Testis (tissue), 3 donors: ENCODE measurements around the gene SH3BP1. TPM values are rescaled to one million over a fixed set of nuclear protein-coding genes. Genes with fewer than 3 reads are reported as not detected.

Experiments
- DNase-seq: peaks from one replicate; pipeline ENCODE4 v3.0.0-alpha.2; 2019
- H3K27ac ChIP-seq, 2 donors: fragments of 200-600 bp; sonication (generic); one replicate each; pipeline ENCODE4 v1.5.1; 2019
- H3K27me3 ChIP-seq: fragments of 200-600 bp; sonication (generic); one replicate; pipeline ENCODE4 v1.5.1; 2019
- H3K36me3 ChIP-seq: fragments of 200-600 bp; sonication (generic); one replicate; pipeline ENCODE4 v1.5.1; 2017; ENCODE audit warnings: low read depth; ENCODE audit errors: missing control alignments
- H3K4me1 ChIP-seq: fragments of 200-600 bp; sonication (generic); one replicate; pipeline ENCODE4 v1.5.1; 2019
- H3K4me3 ChIP-seq, 2 donors: fragments of 200-600 bp; sonication (generic); one replicate each; pipeline ENCODE4 v1.5.1; 2017 to 2019
- H3K9me3 ChIP-seq: fragments of 200-600 bp; sonication (generic); one replicate; pipeline ENCODE4 v1.5.1; 2017
- CTCF ChIP-seq, 3 experiments: fragments of 450-650 bp in 2 of 3; fragments of 200-600 bp in 1 of 3; sonication (generic) in 1 of 3; IDR thresholded peaks; one replicate each; pipeline ENCODE4 v1.5.1; 2016 to 2019; ENCODE audit warnings: antibody characterized with exemption in 3 of 3, mild to moderate bottlenecking in 2 of 3, moderate library complexity in 1 of 3
- POLR2A ChIP-seq: fragments of 450-650 bp; IDR thresholded peaks from one replicate; pipeline ENCODE4 v1.6.1; 2017; ENCODE audit warnings: antibody characterized with exemption, mild to moderate bottlenecking, moderate library complexity
- WGBS, 2 donors: methylation state at CpG; one replicate each; pipeline ENCODE4 v1.1.5; 2018; 5-methylcytosine and 5-hydroxymethylcytosine counted together
- intact Hi-C: fragments of 100-400 bp; cut with DNase I; formaldehyde crosslinking; loops from one replicate; pipeline ENCODE4 v1.15.1; 2023; ENCODE audit warnings: low total_unique reads
- polyA plus RNA-seq: library from polyadenylated mRNA; stranded (reverse); fragments of 350-450 nt; fragmentation: Illumina TruSeq; extraction: RNeasy Lipid Tissue Mini Kit (QIAGEN cat#74804); gene quantifications from one replicate; pipeline ENCODE4 v1.2.3, GENCODE V29; 2014; ENCODE audit warnings: low read depth, low replicate concordance; ENCODE audit not compliant: insufficient read depth
- total RNA-seq, 2 donors: library from RNA; depleted of rRNA; stranded (reverse); fragments of >200 nt; gene quantifications; one replicate each; pipeline ENCODE4 v1.2.3, GENCODE V29; 2016

Gene SH3BP1
- total and polyA plus RNA-seq, 3 donors from 2014 or later: 11.9 to 23.6 (median 15.7) TPM

GRCh38 chr22:37658133-37659065 is 18.9 kb downstream of the SH3BP1 start, which contains the start of gene PDXP:
Gene PDXP, plus strand, starts transcription at chr22:37658723. Its CDS starts 60 bp downstream, at chr22:37658783.
- intact Hi-C loops: no loop called here
- 0 to 1% methylated on average over 23 to 93 of the region's 101 CpGs for WGBS, 2 donors
- TF ChIP-seq CTCF (IDR thresholded peaks at IDR 0.05): no peak
- TF ChIP-seq POLR2A: no peak

GRCh38 chr22:37659066-37659896 is 19.8 kb downstream of the SH3BP1 start:
- Histone ChIP-seq H3K27ac (peak overlapping the region; percentile 68 to 84), H3K9me3 (no peaks in the 10 kb centered on the region), H3K4me3 (peak overlapping the region; percentile 67 to 69), H3K27me3 (no peaks in the 10 kb centered on the region), H3K36me3 (no peaks in the 10 kb centered on the region), H3K4me1 (peaks cover 32% of the 10 kb centered on the region)
- WGBS, 2 donors: 4% methylated on average over 30 to 36 of the region's 68 CpGs
- intact Hi-C loops: no loop called here
- peak; percentile 59 for DNase-seq
- no peak for TF ChIP-seq CTCF (IDR thresholded peaks at IDR 0.05)
- TF ChIP-seq POLR2A: no peak

More at GRCh38 chr22:37658133-37659065, 18.9 kb downstream of the SH3BP1 start, which contains the start of gene PDXP:
- DNase-seq: peak; percentile 99
- Histone ChIP-seq H3K4me1 (peaks cover 32% of the 10 kb centered on the region), H3K27me3 (no peaks in the 10 kb centered on the region), H3K36me3 (no peaks in the 10 kb centered on the region), H3K9me3 (no peaks in the 10 kb centered on the region), H3K4me3 (peak within 1 kb of the TSS; percentile 67 to 69), H3K27ac (peak within 1 kb of the TSS; percentile 68 to 84)

GRCh38 chr22:37659897-37660708 is 20.6 kb downstream of the SH3BP1 start:
- peak overlapping the region in 1 of 2 donors; percentile 67 for H3K4me3 ChIP-seq
- no peaks in the 10 kb centered on the region for H3K36me3 ChIP-seq
- H3K27ac ChIP-seq: peak overlapping the region; percentile 8 to 72
- WGBS, 2 donors: 51 to 54% methylated on average over 14 of the region's 14 CpGs
- no peaks in the 10 kb centered on the region for H3K27me3 ChIP-seq
- no peak for DNase-seq
- no peak for TF ChIP-seq POLR2A
- no peak for TF ChIP-seq CTCF (IDR thresholded peaks at IDR 0.05)
- H3K9me3 ChIP-seq: no peaks in the 10 kb centered on the region
- peaks cover 37% of the 10 kb centered on the region for H3K4me1 ChIP-seq
- intact Hi-C loops: loop anchor here (10.0 kb wide), 1 partner anchor 135 kb away; no protein-coding TSS in a partner anchor

GRCh38 chr22:37660709-37661045 is 21.2 kb downstream of the SH3BP1 start:
- intact Hi-C loops: loop anchor here (10.0 kb wide), 1 partner anchor 134 kb away; no protein-coding TSS in a partner anchor
- peaks cover 37% of the 10 kb centered on the region for H3K4me1 ChIP-seq

More at GRCh38 chr22:37660709-37661045, 21.2 kb downstream of the SH3BP1 start:
- Histone ChIP-seq H3K36me3 (no peaks in the 10 kb centered on the region), H3K27me3 (no peaks in the 10 kb centered on the region), H3K4me3 (no peak overlapping the region), H3K9me3 (no peaks in the 10 kb centered on the region), H3K27ac (peak overlapping the region; percentile 53 to 72)
- 72% methylated on average over 2 of the region's 2 CpGs; no CpG with 5 or more reads in 1 of the 2 donors for WGBS, 2 donors
- no peak for DNase-seq
- TF ChIP-seq POLR2A (no peak), CTCF (IDR thresholded peaks at IDR 0.05) (no peak)
